ENCODE data around the gene COL6A5. TPM values are rescaled to one million over a fixed set of nuclear protein-coding genes. Genes with fewer than 3 reads are reported as not detected.
A peak's percentile ranks its signal among the peaks of the same experiment; 100 is the strongest.

The COL6A5 gene
- total and polyA plus RNA-seq, 2 experiments from 2014 or later: 0.03 to 0.05 TPM

DNA sequence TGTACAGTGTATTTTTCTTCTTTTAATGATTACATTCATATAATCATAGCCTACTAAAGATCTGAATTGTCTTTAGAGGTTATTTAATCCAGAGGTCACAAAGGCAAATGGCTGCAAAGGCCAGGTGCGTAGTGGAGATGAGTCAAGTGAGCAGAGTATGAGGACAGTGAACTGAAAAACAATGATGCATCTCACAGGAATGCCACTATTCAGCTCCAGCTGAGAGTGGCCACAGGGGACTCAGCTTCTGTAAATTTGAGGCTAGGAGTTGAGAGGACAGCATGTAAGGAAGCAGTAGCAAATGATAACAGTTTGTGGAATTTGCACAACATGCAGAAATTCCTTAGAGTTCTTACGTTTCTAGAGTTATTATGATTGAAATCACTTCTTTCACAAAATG lies 50.4 kb downstream of the COL6A5 start:
- TF ChIP-seq, protein P1, sequence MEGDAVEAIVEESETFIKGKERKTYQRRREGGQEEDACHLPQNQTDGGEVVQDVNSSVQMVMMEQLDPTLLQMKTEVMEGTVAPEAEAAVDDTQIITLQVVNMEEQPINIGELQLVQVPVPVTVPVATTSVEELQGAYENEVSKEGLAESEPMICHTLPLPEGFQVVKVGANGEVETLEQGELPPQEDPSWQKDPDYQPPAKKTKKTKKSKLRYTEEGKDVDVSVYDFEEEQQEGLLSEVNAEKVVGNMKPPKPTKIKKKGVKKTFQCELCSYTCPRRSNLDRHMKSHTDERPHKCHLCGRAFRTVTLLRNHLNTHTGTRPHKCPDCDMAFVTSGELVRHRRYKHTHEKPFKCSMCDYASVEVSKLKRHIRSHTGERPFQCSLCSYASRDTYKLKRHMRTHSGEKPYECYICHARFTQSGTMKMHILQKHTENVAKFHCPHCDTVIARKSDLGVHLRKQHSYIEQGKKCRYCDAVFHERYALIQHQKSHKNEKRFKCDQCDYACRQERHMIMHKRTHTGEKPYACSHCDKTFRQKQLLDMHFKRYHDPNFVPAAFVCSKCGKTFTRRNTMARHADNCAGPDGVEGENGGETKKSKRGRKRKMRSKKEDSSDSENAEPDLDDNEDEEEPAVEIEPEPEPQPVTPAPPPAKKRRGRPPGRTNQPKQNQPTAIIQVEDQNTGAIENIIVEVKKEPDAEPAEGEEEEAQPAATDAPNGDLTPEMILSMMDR (conservative IDR thresholded peaks at IDR 0.05; ENCODE audit: low read depth in 2 of 2): no peak
- TF ChIP-seq, protein P2, sequence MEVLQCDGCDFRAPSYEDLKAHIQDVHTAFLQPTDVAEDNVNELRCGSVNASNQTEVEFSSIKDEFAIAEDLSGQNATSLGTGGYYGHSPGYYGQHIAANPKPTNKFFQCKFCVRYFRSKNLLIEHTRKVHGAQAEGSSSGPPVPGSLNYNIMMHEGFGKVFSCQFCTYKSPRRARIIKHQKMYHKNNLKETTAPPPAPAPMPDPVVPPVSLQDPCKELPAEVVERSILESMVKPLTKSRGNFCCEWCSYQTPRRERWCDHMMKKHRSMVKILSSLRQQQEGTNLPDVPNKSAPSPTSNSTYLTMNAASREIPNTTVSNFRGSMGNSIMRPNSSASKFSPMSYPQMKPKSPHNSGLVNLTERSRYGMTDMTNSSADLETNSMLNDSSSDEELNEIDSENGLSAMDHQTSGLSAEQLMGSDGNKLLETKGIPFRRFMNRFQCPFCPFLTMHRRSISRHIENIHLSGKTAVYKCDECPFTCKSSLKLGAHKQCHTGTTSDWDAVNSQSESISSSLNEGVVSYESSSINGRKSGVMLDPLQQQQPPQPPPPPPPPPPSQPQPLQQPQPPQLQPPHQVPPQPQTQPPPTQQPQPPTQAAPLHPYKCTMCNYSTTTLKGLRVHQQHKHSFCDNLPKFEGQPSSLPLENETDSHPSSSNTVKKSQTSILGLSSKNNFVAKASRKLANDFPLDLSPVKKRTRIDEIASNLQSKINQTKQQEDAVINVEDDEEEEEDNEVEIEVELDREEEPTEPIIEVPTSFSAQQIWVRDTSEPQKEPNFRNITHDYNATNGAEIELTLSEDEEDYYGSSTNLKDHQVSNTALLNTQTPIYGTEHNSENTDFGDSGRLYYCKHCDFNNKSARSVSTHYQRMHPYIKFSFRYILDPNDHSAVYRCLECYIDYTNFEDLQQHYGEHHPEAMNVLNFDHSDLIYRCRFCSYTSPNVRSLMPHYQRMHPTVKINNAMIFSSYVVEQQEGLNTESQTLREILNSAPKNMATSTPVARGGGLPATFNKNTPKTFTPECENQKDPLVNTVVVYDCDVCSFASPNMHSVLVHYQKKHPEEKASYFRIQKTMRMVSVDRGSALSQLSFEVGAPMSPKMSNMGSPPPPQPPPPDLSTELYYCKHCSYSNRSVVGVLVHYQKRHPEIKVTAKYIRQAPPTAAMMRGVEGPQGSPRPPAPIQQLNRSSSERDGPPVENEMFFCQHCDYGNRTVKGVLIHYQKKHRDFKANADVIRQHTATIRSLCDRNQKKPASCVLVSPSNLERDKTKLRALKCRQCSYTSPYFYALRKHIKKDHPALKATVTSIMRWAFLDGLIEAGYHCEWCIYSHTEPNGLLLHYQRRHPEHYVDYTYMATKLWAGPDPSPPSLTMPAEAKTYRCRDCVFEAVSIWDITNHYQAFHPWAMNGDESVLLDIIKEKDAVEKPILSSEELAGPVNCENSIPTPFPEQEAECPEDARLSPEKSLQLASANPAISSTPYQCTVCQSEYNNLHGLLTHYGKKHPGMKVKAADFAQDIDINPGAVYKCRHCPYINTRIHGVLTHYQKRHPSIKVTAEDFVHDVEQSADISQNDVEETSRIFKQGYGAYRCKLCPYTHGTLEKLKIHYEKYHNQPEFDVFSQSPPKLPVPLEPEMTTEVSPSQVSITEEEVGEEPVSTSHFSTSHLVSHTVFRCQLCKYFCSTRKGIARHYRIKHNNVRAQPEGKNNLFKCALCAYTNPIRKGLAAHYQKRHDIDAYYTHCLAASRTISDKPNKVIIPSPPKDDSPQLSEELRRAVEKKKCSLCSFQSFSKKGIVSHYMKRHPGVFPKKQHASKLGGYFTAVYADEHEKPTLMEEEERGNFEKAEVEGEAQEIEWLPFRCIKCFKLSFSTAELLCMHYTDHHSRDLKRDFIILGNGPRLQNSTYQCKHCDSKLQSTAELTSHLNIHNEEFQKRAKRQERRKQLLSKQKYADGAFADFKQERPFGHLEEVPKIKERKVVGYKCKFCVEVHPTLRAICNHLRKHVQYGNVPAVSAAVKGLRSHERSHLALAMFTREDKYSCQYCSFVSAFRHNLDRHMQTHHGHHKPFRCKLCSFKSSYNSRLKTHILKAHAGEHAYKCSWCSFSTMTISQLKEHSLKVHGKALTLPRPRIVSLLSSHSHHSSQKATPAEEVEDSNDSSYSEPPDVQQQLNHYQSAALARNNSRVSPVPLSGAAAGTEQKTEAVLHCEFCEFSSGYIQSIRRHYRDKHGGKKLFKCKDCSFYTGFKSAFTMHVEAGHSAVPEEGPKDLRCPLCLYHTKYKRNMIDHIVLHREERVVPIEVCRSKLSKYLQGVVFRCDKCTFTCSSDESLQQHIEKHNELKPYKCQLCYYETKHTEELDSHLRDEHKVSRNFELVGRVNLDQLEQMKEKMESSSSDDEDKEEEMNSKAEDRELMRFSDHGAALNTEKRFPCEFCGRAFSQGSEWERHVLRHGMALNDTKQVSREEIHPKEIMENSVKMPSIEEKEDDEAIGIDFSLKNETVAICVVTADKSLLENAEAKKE (CRISPR knock-in tag; IDR thresholded peaks at IDR 0.05): peak; percentile 51
- H3K4me3 Mint-ChIP-seq: no peak overlapping the region
- H3K27me3 ChIP-seq (ENCODE audit: insufficient read depth): no peaks in the 10 kb centered on the region
- peaks cover 9% of the 10 kb centered on the region for H3K4me1 Mint-ChIP-seq
- peak; percentile 90 for ATAC-seq
- H3K27me3 Mint-ChIP-seq (ENCODE audit: insufficient read depth, low read depth, poor library complexity): peaks cover 4% of the 10 kb centered on the region
- H3K27ac Mint-ChIP-seq: peak overlapping the region; percentile 71; the same call in 1 of the 2 replicates
- H3K4me1 ChIP-seq (ENCODE audit: insufficient read depth): no peaks in the 10 kb centered on the region
- no peak overlapping the region for H3K4me3 ChIP-seq
- H3K79me2 ChIP-seq (replicated peaks; ENCODE audit: insufficient read depth): no peaks in the 10 kb centered on the region
- no peaks in the 10 kb centered on the region for H3K36me3 Mint-ChIP-seq (ENCODE audit: low read depth)
- H3K9me3 Mint-ChIP-seq: no peaks in the 10 kb centered on the region; the same call in 2 of the 3 replicates
- H2AFZ ChIP-seq: no peak overlapping the region
- no peak overlapping the region for H3K27ac ChIP-seq (ENCODE audit: low read depth)
- no peak overlapping the region for H3K4me2 ChIP-seq
- no peaks in the 10 kb centered on the region for H4K20me1 ChIP-seq (replicated peaks; ENCODE audit: insufficient read depth)
- DNase-seq (ENCODE audit: low spot score): peak; percentile 52
- no peaks in the 10 kb centered on the region for H3K36me3 ChIP-seq (ENCODE audit: insufficient read depth)
- no peaks in the 10 kb centered on the region; the same call in 1 of the 2 replicates for H3K9me2 ChIP-seq (ENCODE audit: insufficient read depth)
- H3F3A ChIP-seq (replicated peaks; ENCODE audit: low read depth): no peaks in the 10 kb centered on the region

DNA sequence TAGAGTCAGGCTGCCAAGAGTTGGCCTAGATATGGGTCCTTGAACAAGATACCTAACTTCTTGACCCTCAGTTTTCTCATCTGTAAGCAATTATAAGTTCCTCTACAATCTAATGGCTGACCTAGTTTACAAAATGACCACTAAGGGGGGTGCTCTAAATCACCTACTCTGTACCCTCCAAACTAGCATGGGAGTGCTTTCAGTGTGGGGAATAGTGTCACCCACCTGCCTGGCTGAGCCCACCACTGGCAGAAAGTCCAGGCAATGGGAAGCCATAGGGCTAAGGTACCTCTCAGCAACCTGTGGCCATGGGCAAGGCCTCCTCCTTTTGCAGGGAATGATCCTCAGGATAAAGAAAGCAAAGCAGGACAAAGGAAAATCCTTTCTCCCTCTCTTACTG lies 58.9 kb downstream of the COL6A5 start:
- Histone ChIP-seq H4K20me1 (replicated peaks; ENCODE audit: insufficient read depth) (no peaks in the 10 kb centered on the region), H3K9me2 (ENCODE audit: insufficient read depth) (0 out of 2 replicates have a peak, but pooled peaks cover 10% of the 10 kb centered on the region), H3F3A (replicated peaks; ENCODE audit: low read depth) (no peaks in the 10 kb centered on the region), H3K4me3 (no peak overlapping the region), H2AFZ (no peak overlapping the region), H3K36me3 (ENCODE audit: insufficient read depth) (peaks cover 5% of the 10 kb centered on the region; the same call in 1 of the 2 replicates), H3K4me1 (ENCODE audit: insufficient read depth) (no peaks in the 10 kb centered on the region), H3K4me2 (no peak overlapping the region), H3K79me2 (replicated peaks; ENCODE audit: insufficient read depth) (no peaks in the 10 kb centered on the region), H3K27me3 (ENCODE audit: insufficient read depth) (no peaks in the 10 kb centered on the region), H3K27ac (ENCODE audit: low read depth) (no peak overlapping the region)
- Mint-ChIP-seq H3K27ac (no peak overlapping the region), H3K27me3 (ENCODE audit: insufficient read depth, low read depth, poor library complexity) (peaks cover 7% of the 10 kb centered on the region), H3K9me3 (peaks cover 25% of the 10 kb centered on the region), H3K4me3 (no peak overlapping the region), H3K4me1 (no peaks in the 10 kb centered on the region; the same call in 2 of the 3 replicates), H3K36me3 (ENCODE audit: low read depth) (peaks cover 21% of the 10 kb centered on the region; the same call in 2 of the 3 replicates)
- ATAC-seq (no peak), DNase-seq (ENCODE audit: low spot score) (no peak)
- no peak for TF ChIP-seq EZH2phosphoT487 (IDR thresholded peaks at IDR 0.05; ENCODE audit: unreplicated experiment)
- TF ChIP-seq ZNF331 (CRISPR knock-in tag; IDR thresholded peaks at IDR 0.05; ENCODE audit: low read depth): no peak
- TF ChIP-seq, protein P3, sequence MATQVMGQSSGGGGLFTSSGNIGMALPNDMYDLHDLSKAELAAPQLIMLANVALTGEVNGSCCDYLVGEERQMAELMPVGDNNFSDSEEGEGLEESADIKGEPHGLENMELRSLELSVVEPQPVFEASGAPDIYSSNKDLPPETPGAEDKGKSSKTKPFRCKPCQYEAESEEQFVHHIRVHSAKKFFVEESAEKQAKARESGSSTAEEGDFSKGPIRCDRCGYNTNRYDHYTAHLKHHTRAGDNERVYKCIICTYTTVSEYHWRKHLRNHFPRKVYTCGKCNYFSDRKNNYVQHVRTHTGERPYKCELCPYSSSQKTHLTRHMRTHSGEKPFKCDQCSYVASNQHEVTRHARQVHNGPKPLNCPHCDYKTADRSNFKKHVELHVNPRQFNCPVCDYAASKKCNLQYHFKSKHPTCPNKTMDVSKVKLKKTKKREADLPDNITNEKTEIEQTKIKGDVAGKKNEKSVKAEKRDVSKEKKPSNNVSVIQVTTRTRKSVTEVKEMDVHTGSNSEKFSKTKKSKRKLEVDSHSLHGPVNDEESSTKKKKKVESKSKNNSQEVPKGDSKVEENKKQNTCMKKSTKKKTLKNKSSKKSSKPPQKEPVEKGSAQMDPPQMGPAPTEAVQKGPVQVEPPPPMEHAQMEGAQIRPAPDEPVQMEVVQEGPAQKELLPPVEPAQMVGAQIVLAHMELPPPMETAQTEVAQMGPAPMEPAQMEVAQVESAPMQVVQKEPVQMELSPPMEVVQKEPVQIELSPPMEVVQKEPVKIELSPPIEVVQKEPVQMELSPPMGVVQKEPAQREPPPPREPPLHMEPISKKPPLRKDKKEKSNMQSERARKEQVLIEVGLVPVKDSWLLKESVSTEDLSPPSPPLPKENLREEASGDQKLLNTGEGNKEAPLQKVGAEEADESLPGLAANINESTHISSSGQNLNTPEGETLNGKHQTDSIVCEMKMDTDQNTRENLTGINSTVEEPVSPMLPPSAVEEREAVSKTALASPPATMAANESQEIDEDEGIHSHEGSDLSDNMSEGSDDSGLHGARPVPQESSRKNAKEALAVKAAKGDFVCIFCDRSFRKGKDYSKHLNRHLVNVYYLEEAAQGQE (IDR thresholded peaks at IDR 0.05; ENCODE audit: unreplicated experiment): no peak
- TF ChIP-seq, protein P1 (conservative IDR thresholded peaks at IDR 0.05; ENCODE audit: low read depth in 2 of 2): no peak
- TF ChIP-seq EZH2 (IDR thresholded peaks at IDR 0.05; ENCODE audit: low read depth, unreplicated experiment): no peak
- TF ChIP-seq STAT1 (IDR thresholded peaks at IDR 0.05; ENCODE audit: unreplicated experiment): no peak
